HepG2 (cell line): ENCODE results near the gene PARVA. TPM values are rescaled to one million over a fixed set of nuclear protein-coding genes. Genes with fewer than 3 reads are reported as not detected.

ENCODE experiments used
- AGO1 ChIP-seq: fragments of 200-400 bp; formaldehyde crosslinking; IDR thresholded peaks from 2 replicates; pipeline ENCODE4 v1.6.1; 2017; ENCODE audit warnings: mild to moderate bottlenecking, low read depth, low read length, moderate library complexity; ENCODE audit not compliant: poor library complexity, severe bottlenecking
- CHCHD3 ChIP-seq: sonication (generic); formaldehyde crosslinking; IDR thresholded peaks from 2 replicates; pipeline ENCODE4 v1.8.0; 2022; ENCODE audit warnings: mild to moderate bottlenecking, missing genetic modification reagents, moderate library complexity
- DMAP1 ChIP-seq: IDR thresholded peaks from 2 replicates; pipeline ENCODE4 v1.6.1; 2016
- MAFK ChIP-seq, 2 experiments: IDR thresholded peaks in 1 of 2; conservative IDR thresholded peaks in 1 of 2; 2 replicates each; pipeline ENCODE4 v1.6.1; 2011; ENCODE audit warnings: improper control_type of control experiment in 2 of 2, low read length in 2 of 2
- NFE2 ChIP-seq: sonication (generic); formaldehyde crosslinking; IDR thresholded peaks from 2 replicates; pipeline ENCODE4 v1.4.0; 2020; ENCODE audit warnings: missing genetic modification reagents
- NFE2L2 ChIP-seq: fragments of 150-350 bp; IDR thresholded peaks from 2 replicates; pipeline ENCODE4 v1.6.1; 2014; ENCODE audit warnings: low read length
- PHF21A ChIP-seq: sonication (generic); formaldehyde crosslinking; IDR thresholded peaks from 2 replicates; pipeline ENCODE4 v1.5.0; 2020; ENCODE audit warnings: mild to moderate bottlenecking, missing genetic modification reagents
- RFXAP ChIP-seq: sonication (generic); formaldehyde crosslinking; IDR thresholded peaks from 2 replicates; pipeline ENCODE4 v1.4.0; 2020; ENCODE audit warnings: missing genetic modification reagents, borderline replicate concordance
- SIN3A ChIP-seq: IDR thresholded peaks from 2 replicates; pipeline ENCODE4 v1.6.1; 2011; ENCODE audit warnings: low read depth, mild to moderate bottlenecking, control low read depth, low read length, borderline replicate concordance
- SMAD3 ChIP-seq: sonication (generic); formaldehyde crosslinking; IDR thresholded peaks from 2 replicates; pipeline ENCODE4 v1.4.0; 2020; ENCODE audit warnings: missing genetic modification reagents
- SP2 ChIP-seq: sonication (generic); formaldehyde crosslinking; IDR thresholded peaks from 2 replicates; pipeline ENCODE4 v1.5.1; 2020; ENCODE audit warnings: mild to moderate bottlenecking, missing genetic modification reagents
- TEAD3 ChIP-seq: optimal IDR thresholded peaks from 2 replicates; pipeline ENCODE3; 2016; ENCODE audit warnings: borderline replicate concordance
- ZFP1 ChIP-seq: IDR thresholded peaks from 2 replicates; pipeline ENCODE4 v1.6.1; 2016
- ZKSCAN8 ChIP-seq: IDR thresholded peaks from 2 replicates; pipeline ENCODE4 v1.6.1; 2016; ENCODE audit warnings: borderline replicate concordance, missing genetic modification reagents, missing compliant biosample characterization
- ZNF160 ChIP-seq: sonication (generic); formaldehyde crosslinking; IDR thresholded peaks from 2 replicates; pipeline ENCODE4 v1.8.0; 2022; ENCODE audit warnings: mild to moderate bottlenecking, inconsistent platforms, missing genetic modification reagents
- ZNF232 ChIP-seq: sonication (generic); formaldehyde crosslinking; IDR thresholded peaks from 2 replicates; pipeline ENCODE4 v1.4.0; 2020; ENCODE audit warnings: missing genetic modification reagents, borderline replicate concordance
- ZNF615 ChIP-seq: sonication (generic); formaldehyde crosslinking; IDR thresholded peaks from 2 replicates; pipeline ENCODE4 v1.5.0; 2020; ENCODE audit warnings: mild to moderate bottlenecking, missing genetic modification reagents, borderline replicate concordance
- ZNF616 ChIP-seq: sonication (generic); formaldehyde crosslinking; IDR thresholded peaks from 2 replicates; pipeline ENCODE4 v1.5.0; 2020; ENCODE audit warnings: low read depth, mild to moderate bottlenecking, missing genetic modification reagents
- ZNF644 ChIP-seq: IDR thresholded peaks from 2 replicates; pipeline ENCODE4 v1.6.1; 2016; ENCODE audit warnings: low read depth
- ZSCAN22 ChIP-seq: sonication (generic); formaldehyde crosslinking; IDR thresholded peaks from 2 replicates; pipeline ENCODE4 v1.4.0; 2020; ENCODE audit warnings: mild to moderate bottlenecking, missing genetic modification reagents
- polyA plus RNA-seq, 8 experiments: library from polyadenylated mRNA; depleted of rRNA in 3 of 8; stranded (reverse) in 7 of 8; unstranded in 1 of 8; fragments of >200 nt; fragmentation: Illumina TruSeq in 4 of 8; extraction: Trizol in 4 of 8; gene quantifications; 2 replicates each; pipeline versions ENCODE4 v1.2.1 to v1.2.3, GENCODE V29; 2011 to 2016; ENCODE audit warnings: low read depth in 4 of 8, missing spikeins in 1 of 8, mixed read lengths in 1 of 8; ENCODE audit not compliant: insufficient read depth in 1 of 8
- total RNA-seq, 5 experiments: library from RNA; depleted of rRNA; stranded (reverse); fragments of >200 nt; fragmentation: Illumina TruSeq; extraction: Trizol; gene quantifications; 2 replicates each; pipeline ENCODE4 v1.2.3, GENCODE V29; 2016; ENCODE audit warnings: low read depth in 1 of 5
- TF ChIP-seq, protein P1 (sequence below): sonication (generic); formaldehyde crosslinking; IDR thresholded peaks from 2 replicates; pipeline ENCODE4 v1.4.0; 2020; ENCODE audit warnings: missing genetic modification reagents
- TF ChIP-seq, protein P2 (sequence below), 2 experiments: sonication (generic) in 1 of 2; formaldehyde crosslinking in 1 of 2; IDR thresholded peaks; 2 replicates each; pipeline versions ENCODE4 v1.4.0 to v1.6.1; 2016 to 2020; ENCODE audit warnings: borderline replicate concordance in 1 of 2, low read depth in 1 of 2, mild to moderate bottlenecking in 1 of 2, missing genetic modification reagents in 1 of 2
- TF ChIP-seq, protein P3 (sequence below): sonication (generic); formaldehyde crosslinking; IDR thresholded peaks from 2 replicates; pipeline ENCODE4 v1.5.0; 2020; ENCODE audit warnings: mild to moderate bottlenecking, missing genetic modification reagents

PARVA gene
- total and polyA plus RNA-seq, 2 of the 13 experiments (the other 11 are each of a cell fraction or from before 2014, with no cell fraction given), result 5.9 to 9.1 TPM

DNA sequence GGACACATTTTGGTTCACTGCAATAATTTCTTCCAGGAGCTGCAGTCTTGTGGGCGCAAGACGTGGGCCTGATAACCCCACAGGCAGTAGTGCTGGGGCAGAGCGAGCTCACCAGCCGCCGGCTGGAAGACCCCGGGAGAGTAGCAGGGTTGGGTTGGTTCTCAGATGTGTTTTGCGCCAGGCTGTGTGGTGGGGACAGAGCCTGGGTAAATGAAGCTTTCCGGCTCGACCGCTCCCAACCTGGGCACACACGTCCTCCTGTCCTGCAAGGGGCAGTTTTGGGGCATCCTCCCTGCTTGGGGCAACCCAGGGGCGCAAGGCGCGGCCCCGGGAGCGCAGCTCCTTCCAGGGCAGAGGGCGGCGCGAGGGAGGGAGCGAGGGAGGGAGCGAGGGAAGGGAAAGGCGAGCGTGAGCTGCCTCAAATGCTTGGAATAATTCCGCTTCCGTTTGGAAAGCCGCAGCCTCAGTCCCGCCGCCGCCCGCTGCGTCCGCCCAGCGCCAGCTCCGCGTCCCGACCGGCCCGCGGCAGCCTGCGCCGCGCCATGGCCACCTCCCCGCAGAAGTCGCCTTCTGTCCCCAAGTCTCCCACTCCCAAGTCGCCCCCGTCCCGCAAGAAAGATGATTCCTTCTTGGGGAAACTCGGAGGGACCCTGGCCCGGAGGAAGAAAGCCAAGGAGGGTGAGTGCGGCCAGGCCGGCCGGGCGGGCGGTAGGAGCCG lies at the start of gene PARVA (continued):
- TF ChIP-seq CHCHD3 (CRISPR knock-in tag), result no peak
- TF ChIP-seq NFE2 (CRISPR knock-in tag), result no peak
- 0 out of 2 replicates have a peak, but pooled peaks have one; percentile 40 for TF ChIP-seq ZNF616
- TF ChIP-seq, protein P1, sequence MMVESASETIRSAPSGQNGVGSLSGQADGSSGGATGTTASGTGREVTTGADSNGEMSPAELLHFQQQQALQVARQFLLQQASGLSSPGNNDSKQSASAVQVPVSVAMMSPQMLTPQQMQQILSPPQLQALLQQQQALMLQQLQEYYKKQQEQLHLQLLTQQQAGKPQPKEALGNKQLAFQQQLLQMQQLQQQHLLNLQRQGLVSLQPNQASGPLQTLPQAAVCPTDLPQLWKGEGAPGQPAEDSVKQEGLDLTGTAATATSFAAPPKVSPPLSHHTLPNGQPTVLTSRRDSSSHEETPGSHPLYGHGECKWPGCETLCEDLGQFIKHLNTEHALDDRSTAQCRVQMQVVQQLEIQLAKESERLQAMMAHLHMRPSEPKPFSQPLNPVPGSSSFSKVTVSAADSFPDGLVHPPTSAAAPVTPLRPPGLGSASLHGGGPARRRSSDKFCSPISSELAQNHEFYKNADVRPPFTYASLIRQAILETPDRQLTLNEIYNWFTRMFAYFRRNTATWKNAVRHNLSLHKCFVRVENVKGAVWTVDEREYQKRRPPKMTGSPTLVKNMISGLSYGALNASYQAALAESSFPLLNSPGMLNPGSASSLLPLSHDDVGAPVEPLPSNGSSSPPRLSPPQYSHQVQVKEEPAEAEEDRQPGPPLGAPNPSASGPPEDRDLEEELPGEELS, result no peak
- TF ChIP-seq, protein P2, sequence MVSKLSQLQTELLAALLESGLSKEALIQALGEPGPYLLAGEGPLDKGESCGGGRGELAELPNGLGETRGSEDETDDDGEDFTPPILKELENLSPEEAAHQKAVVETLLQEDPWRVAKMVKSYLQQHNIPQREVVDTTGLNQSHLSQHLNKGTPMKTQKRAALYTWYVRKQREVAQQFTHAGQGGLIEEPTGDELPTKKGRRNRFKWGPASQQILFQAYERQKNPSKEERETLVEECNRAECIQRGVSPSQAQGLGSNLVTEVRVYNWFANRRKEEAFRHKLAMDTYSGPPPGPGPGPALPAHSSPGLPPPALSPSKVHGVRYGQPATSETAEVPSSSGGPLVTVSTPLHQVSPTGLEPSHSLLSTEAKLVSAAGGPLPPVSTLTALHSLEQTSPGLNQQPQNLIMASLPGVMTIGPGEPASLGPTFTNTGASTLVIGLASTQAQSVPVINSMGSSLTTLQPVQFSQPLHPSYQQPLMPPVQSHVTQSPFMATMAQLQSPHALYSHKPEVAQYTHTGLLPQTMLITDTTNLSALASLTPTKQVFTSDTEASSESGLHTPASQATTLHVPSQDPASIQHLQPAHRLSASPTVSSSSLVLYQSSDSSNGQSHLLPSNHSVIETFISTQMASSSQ (IDR thresholded peaks at IDR 0.05; ENCODE audit: low read depth), result no peak
- TF ChIP-seq, protein P2 (CRISPR knock-in tag; IDR thresholded peaks at IDR 0.05; ENCODE audit: borderline replicate concordance), result 0 out of 2 replicates have a peak, but pooled peaks have one; percentile 20
- no peak for TF ChIP-seq AGO1
- TF ChIP-seq TEAD3 (CRISPR knock-in tag), result peak; percentile 33
- no peak for TF ChIP-seq MAFK (conservative IDR thresholded peaks at IDR 0.05 in 1 of 2, IDR thresholded peaks at IDR 0.05 in 1 of 2; ENCODE audit: low read length in 2 of 2)
- TF ChIP-seq ZNF232 (CRISPR knock-in tag), result 0 out of 2 replicates have a peak, but pooled peaks have one; percentile 41
- TF ChIP-seq ZSCAN22 (CRISPR knock-in tag), result no peak
- no peak for TF ChIP-seq ZFP1 (CRISPR knock-in tag)
- TF ChIP-seq ZNF160 (CRISPR knock-in tag), result no peak
- peak; percentile 66; the same call in 1 of the 2 replicates for TF ChIP-seq PHF21A
- 0 out of 2 replicates have a peak, but pooled peaks have one; percentile 28 for TF ChIP-seq RFXAP (CRISPR knock-in tag)
- TF ChIP-seq SIN3A, result no peak
- TF ChIP-seq DMAP1, result peak; percentile 59; the same call in 1 of the 2 replicates
- no peak for TF ChIP-seq NFE2L2
- TF ChIP-seq ZKSCAN8, result no peak
- no peak for TF ChIP-seq SP2 (CRISPR knock-in tag)
- TF ChIP-seq, protein P3, sequence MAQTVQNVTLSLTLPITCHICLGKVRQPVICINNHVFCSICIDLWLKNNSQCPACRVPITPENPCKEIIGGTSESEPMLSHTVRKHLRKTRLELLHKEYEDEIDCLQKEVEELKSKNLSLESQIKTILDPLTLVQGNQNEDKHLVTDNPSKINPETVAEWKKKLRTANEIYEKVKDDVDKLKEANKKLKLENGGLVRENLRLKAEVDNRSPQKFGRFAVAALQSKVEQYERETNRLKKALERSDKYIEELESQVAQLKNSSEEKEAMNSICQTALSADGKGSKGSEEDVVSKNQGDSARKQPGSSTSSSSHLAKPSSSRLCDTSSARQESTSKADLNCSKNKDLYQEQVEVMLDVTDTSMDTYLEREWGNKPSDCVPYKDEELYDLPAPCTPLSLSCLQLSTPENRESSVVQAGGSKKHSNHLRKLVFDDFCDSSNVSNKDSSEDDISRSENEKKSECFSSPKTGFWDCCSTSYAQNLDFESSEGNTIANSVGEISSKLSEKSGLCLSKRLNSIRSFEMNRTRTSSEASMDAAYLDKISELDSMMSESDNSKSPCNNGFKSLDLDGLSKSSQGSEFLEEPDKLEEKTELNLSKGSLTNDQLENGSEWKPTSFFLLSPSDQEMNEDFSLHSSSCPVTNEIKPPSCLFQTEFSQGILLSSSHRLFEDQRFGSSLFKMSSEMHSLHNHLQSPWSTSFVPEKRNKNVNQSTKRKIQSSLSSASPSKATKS (CRISPR knock-in tag), result no peak
- TF ChIP-seq SMAD3, result no peak
- TF ChIP-seq ZNF644 (CRISPR knock-in tag), result no peak
- TF ChIP-seq ZNF615, result no peak
